GM19193 (cell line): ENCODE measurements around the gene CTNNA1.

Source experiments
- POLR2A ChIP-seq: IDR thresholded peaks from 4 replicates; pipeline ENCODE4 v1.6.1; 2011; ENCODE audit not compliant: insufficient read depth, insufficient read length; ENCODE audit errors: extremely low read depth

Gene CTNNA1

GRCh38 chr5:138778234-138778633 lies 25.0 kb downstream of the CTNNA1 start:
- no peak for TF ChIP-seq POLR2A

- TF ChIP-seq POLR2A = no peak
Measured at GRCh38 chr5:138783976-138784375, 30.8 kb downstream of the CTNNA1 start.

- TF ChIP-seq POLR2A = no peak
Measured at GRCh38 chr5:138784590-138784989, 31.4 kb downstream of the CTNNA1 start.

GRCh38 chr5:138789771-138790242 lies 36.6 kb downstream of the CTNNA1 start:
- TF ChIP-seq POLR2A = no peak

- TF ChIP-seq POLR2A = no peak
Measured at GRCh38 chr5:138790684-138791083, 37.5 kb downstream of the CTNNA1 start.

- TF ChIP-seq POLR2A = no peak
Measured at GRCh38 chr5:138792195-138792790, 39.1 kb downstream of the CTNNA1 start.

GRCh38 chr5:138793575-138793974 lies 40.4 kb downstream of the CTNNA1 start:
- TF ChIP-seq POLR2A = no peak

GRCh38 chr5:138803285-138803684 lies 50.1 kb downstream of the CTNNA1 start:
- no peak for TF ChIP-seq POLR2A

GRCh38 chr5:138803935-138804334 lies 50.7 kb downstream of the CTNNA1 start:
- TF ChIP-seq POLR2A = no peak

- no peak for TF ChIP-seq POLR2A
Measured at GRCh38 chr5:138805096-138805495, 51.9 kb downstream of the CTNNA1 start.

- TF ChIP-seq POLR2A = no peak
Measured at GRCh38 chr5:138807182-138807581, 54.0 kb downstream of the CTNNA1 start.

- TF ChIP-seq POLR2A = no peak
Measured at GRCh38 chr5:138809391-138809790, 56.2 kb downstream of the CTNNA1 start.

GRCh38 chr5:138815529-138815928 lies 62.3 kb downstream of the CTNNA1 start:
- TF ChIP-seq POLR2A = no peak

GRCh38 chr5:138817241-138817640 lies 64.0 kb downstream of the CTNNA1 start:
- no peak for TF ChIP-seq POLR2A

GRCh38 chr5:138819081-138819480 lies 65.9 kb downstream of the CTNNA1 start:
- no peak for TF ChIP-seq POLR2A

GRCh38 chr5:138820695-138821094 lies 67.5 kb downstream of the CTNNA1 start:
- no peak for TF ChIP-seq POLR2A

GRCh38 chr5:138824516-138824915 lies 71.3 kb downstream of the CTNNA1 start:
- TF ChIP-seq POLR2A = no peak
